MCF 10A (cell line): ENCODE data around the gene PALD1. TPM values are rescaled to one million over a fixed set of nuclear protein-coding genes. Genes with fewer than 3 reads are reported as not detected.

Experiments used
- BruUV-seq: library from RNA; stranded (reverse); fragments of 400-500 nt; replicated peaks from 2 replicates; lab custom pipeline; 2021; lab: Mats Ljungman, UMichigan
- CTCF ChIA-PET: fragments of 300-600 bp; sonication (Branson Sonifier 250); formaldehyde crosslinking; extraction: SDS; loops from one replicate; lab custom pipeline; 2021; ENCODE audit warnings: antibody characterized with exemption, inconsistent platforms; lab: Yijun Ruan, JAX
- POLR2A ChIA-PET: fragments of 300-600, 350-650 bp; sonication (Branson Sonifier 250); formaldehyde crosslinking; extraction: SDS; loops from one replicate; lab custom pipeline; 2020; ENCODE audit warnings: antibody characterized with exemption, inconsistent platforms; lab: Yijun Ruan, JAX
- DNase-seq: peaks from one replicate; pipeline ENCODE4 v3.0.0-alpha.2; 2018; ENCODE audit not compliant: unreplicated experiment
- H3K27ac Mint-ChIP-seq: one replicate; pipeline ENCODE4 v1.8.0; 2022; ENCODE audit warnings: mild to moderate bottlenecking, low read depth, mixed read lengths; ENCODE audit not compliant: unreplicated experiment
- H3K27me3 Mint-ChIP-seq: one replicate; pipeline ENCODE4 v1.8.0; 2022; ENCODE audit warnings: mixed read lengths; ENCODE audit not compliant: insufficient read depth, unreplicated experiment
- H3K36me3 Mint-ChIP-seq: one replicate; pipeline ENCODE4 v1.8.0; 2022; ENCODE audit warnings: mild to moderate bottlenecking, moderate library complexity, mixed read lengths; ENCODE audit not compliant: insufficient read depth, unreplicated experiment
- H3K4me1 Mint-ChIP-seq: one replicate; pipeline ENCODE4 v1.8.0; 2022; ENCODE audit warnings: mixed read lengths; ENCODE audit not compliant: insufficient read depth, unreplicated experiment
- H3K4me3 Mint-ChIP-seq: one replicate; pipeline ENCODE4 v1.8.0; 2022; ENCODE audit warnings: mild to moderate bottlenecking, moderate library complexity, mixed read lengths; ENCODE audit not compliant: unreplicated experiment
- H3K9me3 Mint-ChIP-seq: one replicate; pipeline ENCODE4 v1.8.0; 2022; ENCODE audit warnings: mixed read lengths; ENCODE audit not compliant: unreplicated experiment
- CTCF ChIP-seq: fragments of 200-600 bp; IDR thresholded peaks from one replicate; pipeline ENCODE4 v1.8.0; 2022; ENCODE audit warnings: antibody characterized with exemption, mild to moderate bottlenecking; ENCODE audit not compliant: unreplicated experiment
- intact Hi-C: fragments of 100-400 bp; cut with micrococcal nuclease; formaldehyde crosslinking; loops from 2 replicates; pipeline ENCODE4 v1.14.1; 2022
- total RNA-seq: library from RNA; stranded (reverse); gene quantifications from 2 replicates; pipeline ENCODE4 v1.2.3, GENCODE V29; 2022

Gene PALD1
- total RNA-seq, 1 experiment from 2014 or later, result 0.12 TPM

GRCh38 chr10:70588859-70589570, 110.4 kb downstream of the PALD1 start:
- Mint-ChIP-seq H3K27me3 (peaks cover 37% of the 10 kb centered on the region), H3K36me3 (no peaks in the 10 kb centered on the region), H3K4me3 (no peak overlapping the region), H3K4me1 (no peaks in the 10 kb centered on the region), H3K9me3 (no peaks in the 10 kb centered on the region), H3K27ac (no peak overlapping the region)
- no TSS peak for BruUV-seq
- intact Hi-C loops, result no loop called here
- CTCF ChIA-PET, result interaction anchor here (0.7 kb wide), 2 partner anchors 364 to 904 kb away, joined by 3 read pairs; no protein-coding TSS in a partner anchor
- POLR2A ChIA-PET, result interaction anchor here (0.7 kb wide), 2 partner anchors 20 to 61 kb away, joined by 3 read pairs; no protein-coding TSS in a partner anchor
- no peak for DNase-seq
- no peak for TF ChIP-seq CTCF

GRCh38 chr10:70589762-70590654, 111.4 kb downstream of the PALD1 start:
- intact Hi-C loops, result no loop called here
- BruUV-seq, result no TSS peak
- Mint-ChIP-seq H3K4me3 (no peak overlapping the region), H3K9me3 (no peaks in the 10 kb centered on the region), H3K4me1 (no peaks in the 10 kb centered on the region), H3K27ac (no peak overlapping the region), H3K27me3 (peaks cover 37% of the 10 kb centered on the region), H3K36me3 (no peaks in the 10 kb centered on the region)
- ChIA-PET CTCF (no interaction called here), POLR2A (interaction anchor here (0.7 kb wide), 1 partner anchor 60 kb away, joined by 3 read pairs; no protein-coding TSS in a partner anchor)
- DNase-seq, result no peak
- no peak for TF ChIP-seq CTCF

- Mint-ChIP-seq H3K27ac (no peak overlapping the region), H3K4me1 (no peaks in the 10 kb centered on the region), H3K9me3 (no peaks in the 10 kb centered on the region), H3K36me3 (no peaks in the 10 kb centered on the region), H3K4me3 (no peak overlapping the region), H3K27me3 (peaks cover 37% of the 10 kb centered on the region)
- no TSS peak for BruUV-seq
- no peak for DNase-seq
- intact Hi-C loops, result no loop called here
- TF ChIP-seq CTCF, result no peak
- POLR2A ChIA-PET, result no interaction called here
- CTCF ChIA-PET, result no interaction called here
These were observed 112.3 kb downstream of the PALD1 start for GRCh38 chr10:70590655-70591416.
